Panc1 (cell line): ENCODE data around the gene ZNF672.

ENCODE experiments used
- CTCF ChIP-seq: fragments of 450-650 bp; IDR thresholded peaks from 2 replicates; pipeline ENCODE4 v1.5.1; 2017; ENCODE audit warnings: mild to moderate bottlenecking
- POLR2AphosphoS5 ChIP-seq: IDR thresholded peaks from 2 replicates; pipeline ENCODE4 v1.6.1; 2012; ENCODE audit warnings: mild to moderate bottlenecking, low read depth, low read length, moderate library complexity
- REST ChIP-seq, 2 experiments: IDR thresholded peaks; 2 replicates each; pipeline ENCODE4 v1.6.1; 2011 to 2012; ENCODE audit warnings: low read depth in 2 of 2, control low read depth in 1 of 2, low read length in 1 of 2, mild to moderate bottlenecking in 1 of 2, moderate library complexity in 1 of 2; ENCODE audit not compliant: insufficient read depth in 1 of 2
- SIN3A ChIP-seq: IDR thresholded peaks from 2 replicates; pipeline ENCODE4 v1.6.1; 2012; ENCODE audit warnings: low read depth, mild to moderate bottlenecking, low read length, moderate library complexity, borderline replicate concordance; ENCODE audit not compliant: insufficient read depth
- TCF7L2 ChIP-seq: IDR thresholded peaks from 2 replicates; pipeline ENCODE4 v1.6.1; 2011; ENCODE audit warnings: mild to moderate bottlenecking, low read depth, low read length, inconsistent platforms

- TF ChIP-seq CTCF = no peak
- no peak for TF ChIP-seq SIN3A
- no peak for TF ChIP-seq TCF7L2
- TF ChIP-seq POLR2AphosphoS5 = no peak
- TF ChIP-seq REST (IDR thresholded peaks at IDR 0.05; ENCODE audit: insufficient read depth in 1 of 2, low read depth in 2 of 2, low read length in 1 of 2) = no peak
Measured at GRCh38 chr1:248824301-248824700, 13.7 kb upstream of the ZNF672 start.
